GM12864 (cell line): ENCODE data around the gene MTCH1.
"Not testable (repeated sequence)": the region's sequence is repeated elsewhere in the genome, so short reads cannot be mapped to it uniquely, and the experiment has no call there.

Source experiments
- DNase-seq: peaks from one replicate; pipeline ENCODE4 v3.0.0-alpha.2; 2011; ENCODE audit warnings: low read depth
- H3K4me3 ChIP-seq: 2 replicates; pipeline ENCODE4 v1.5.1; 2011; ENCODE audit warnings: mild to moderate bottlenecking, low read depth, low read length, control low read depth
- CTCF ChIP-seq: IDR thresholded peaks from 2 replicates; pipeline ENCODE4 v1.5.1; 2011; ENCODE audit warnings: low read depth, mild to moderate bottlenecking, moderate library complexity, low read length, control low read depth, inconsistent platforms; ENCODE audit errors: missing control alignments

MTCH1 gene

DNA sequence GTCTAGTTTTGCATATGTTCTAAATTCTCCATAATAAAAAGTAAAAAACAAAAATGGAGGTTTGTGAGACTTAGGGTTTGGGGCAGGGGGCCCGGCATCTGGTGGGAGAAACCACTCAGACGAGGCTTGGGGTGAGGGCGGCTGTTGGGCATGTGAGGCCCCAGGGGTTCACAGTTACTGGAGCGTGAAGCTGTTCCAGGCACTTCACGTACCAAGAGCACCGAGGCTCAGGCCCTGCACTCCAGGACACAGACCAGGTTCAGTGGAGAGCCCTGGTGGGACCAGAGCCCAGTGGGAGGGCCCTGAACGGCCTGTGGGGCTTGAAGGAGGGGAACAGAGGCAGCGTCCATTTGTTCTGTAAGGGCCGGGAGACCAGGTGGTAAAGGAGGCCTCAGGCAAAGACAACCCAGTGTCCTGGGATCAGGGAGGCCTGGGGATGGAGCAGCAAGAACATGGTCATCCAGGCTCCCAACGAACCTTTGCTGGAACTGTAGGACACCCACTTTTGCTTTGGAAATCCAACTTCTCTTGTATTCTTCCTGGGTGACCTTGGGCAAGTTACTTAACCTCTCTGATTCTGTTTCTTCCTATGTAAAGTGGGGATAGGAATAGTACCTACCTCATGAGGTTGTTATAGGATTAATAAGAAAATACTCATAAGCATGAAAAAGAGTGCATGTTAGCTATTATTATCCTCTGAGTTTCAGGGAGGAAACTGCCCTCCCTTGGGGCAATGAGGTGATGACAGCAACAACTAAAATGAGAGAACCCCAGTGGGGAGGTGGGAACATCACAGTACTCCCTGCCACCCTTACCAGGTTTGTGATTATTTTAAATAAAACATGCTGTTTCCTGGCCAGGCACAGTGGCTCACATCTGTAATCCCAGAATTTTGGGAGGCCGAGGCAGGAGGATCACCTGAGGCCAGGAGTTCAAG lies 18.3 kb upstream of the MTCH1 start:
- DNase-seq, result no peak
- H3K4me3 ChIP-seq, result no peak overlapping the region
- TF ChIP-seq CTCF, result no peak

- no peak for DNase-seq
- no peak for TF ChIP-seq CTCF
- no peak overlapping the region for H3K4me3 ChIP-seq
Measured at GRCh38 chr6:36999751-37000125, 13.7 kb upstream of the MTCH1 start.

- no peak for TF ChIP-seq CTCF
- DNase-seq, result no peak
- no peak overlapping the region for H3K4me3 ChIP-seq
Measured at GRCh38 chr6:36999061-36999750, 13.2 kb upstream of the MTCH1 start.

- no peak overlapping the region for H3K4me3 ChIP-seq
- no peak for TF ChIP-seq CTCF
- DNase-seq, result no peak
Measured at GRCh38 chr6:36998723-36999038, 12.7 kb upstream of the MTCH1 start.

DNA sequence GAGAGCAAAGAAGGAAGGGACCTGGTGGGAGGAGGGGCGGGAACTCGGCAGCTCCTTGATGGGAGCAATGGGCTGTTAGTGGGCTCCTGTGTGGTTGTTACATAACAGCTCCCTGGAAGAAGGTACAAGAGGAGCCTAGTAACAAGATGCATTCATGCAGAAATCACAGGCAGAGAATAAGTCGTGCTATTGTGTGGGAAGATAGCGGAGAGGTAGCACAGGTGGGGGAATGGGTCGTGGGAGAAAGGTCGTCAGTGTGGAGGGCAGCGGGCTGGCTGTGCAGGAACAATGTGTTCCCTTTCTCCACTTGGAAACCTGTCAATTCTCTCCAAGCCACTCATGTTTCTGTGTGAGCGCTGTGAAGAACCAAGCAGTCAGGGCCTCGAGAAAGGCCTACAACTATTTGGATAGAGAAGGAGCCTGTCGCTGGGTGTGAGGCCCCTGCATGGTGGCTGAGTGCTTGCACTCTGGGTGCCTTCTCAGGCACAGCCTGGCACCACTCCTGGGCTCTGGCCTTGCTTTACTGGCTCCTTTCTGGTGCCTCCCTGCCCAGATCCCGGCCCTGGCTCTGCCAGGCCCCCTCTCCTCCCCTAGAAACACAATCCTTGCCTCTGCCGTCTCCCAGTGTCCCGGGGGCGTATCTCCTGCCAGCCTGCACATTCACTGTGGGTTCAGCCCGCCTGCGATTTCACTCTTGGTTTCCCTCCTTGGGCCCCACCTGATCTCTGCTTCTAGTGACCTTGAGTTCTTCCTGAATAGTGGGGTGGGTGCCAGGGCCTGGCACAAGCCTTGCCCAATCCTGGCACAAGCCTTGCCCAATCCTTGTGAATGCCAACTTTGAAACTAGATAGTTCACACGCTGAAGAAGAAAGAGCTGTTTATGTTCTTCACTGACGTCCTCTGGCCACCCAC lies 12.1 kb upstream of the MTCH1 start:
- DNase-seq, result no peak
- TF ChIP-seq CTCF, result no peak
- no peak overlapping the region for H3K4me3 ChIP-seq

DNA sequence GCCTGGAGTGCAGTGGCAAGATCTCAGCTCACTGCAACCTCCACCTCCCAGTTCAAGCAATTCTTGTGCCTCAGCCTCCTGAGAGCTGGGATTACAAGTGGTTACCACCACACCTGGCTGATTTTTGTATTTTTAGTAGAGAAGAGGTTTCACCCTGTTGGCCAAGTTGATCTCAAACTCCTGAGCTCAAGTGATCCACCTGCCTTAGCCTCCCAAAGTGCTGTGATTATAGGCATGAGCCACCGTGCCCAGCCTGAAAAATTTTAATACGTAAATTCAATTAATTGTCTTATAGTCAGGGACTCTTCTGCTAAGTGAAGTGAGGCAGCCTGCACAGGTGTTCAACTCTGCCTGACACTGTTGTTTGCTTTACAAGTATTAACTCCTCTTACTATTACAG lies 4.4 kb upstream of the MTCH1 start:
- DNase-seq, H3K4me3 ChIP-seq: not testable (repeated sequence)

GRCh38 chr6:36989264-36989663 lies 3.3 kb upstream of the MTCH1 start:
- no peak for TF ChIP-seq CTCF
- no peak overlapping the region for H3K4me3 ChIP-seq
- DNase-seq, result no peak
